ENCODE measurements around the gene SPATS2L.

SPATS2L gene

DNA sequence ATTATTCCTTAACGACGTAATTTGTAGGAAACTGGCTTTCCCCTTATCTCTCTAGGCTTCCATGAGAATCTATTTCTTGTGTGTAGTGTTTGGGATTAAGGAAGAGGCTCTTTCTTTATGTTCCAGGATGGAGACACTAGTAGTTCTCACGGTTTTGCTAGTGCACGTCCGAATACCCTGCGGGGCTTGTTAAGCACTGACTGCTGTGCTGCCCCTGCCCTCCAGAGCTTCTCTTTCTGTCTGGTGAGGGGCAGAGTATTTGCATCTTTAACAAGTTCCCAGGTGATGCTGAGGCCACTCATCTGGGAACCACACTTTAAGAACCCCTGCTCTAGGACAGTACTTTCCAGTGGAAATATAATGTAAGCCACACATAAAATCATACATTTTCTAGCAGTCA, 76.4 kb downstream of the SPATS2L start:
- no peak overlapping the region for H3K4me3 ChIP-seq (ENCODE audit: low read depth, low read length)

DNA sequence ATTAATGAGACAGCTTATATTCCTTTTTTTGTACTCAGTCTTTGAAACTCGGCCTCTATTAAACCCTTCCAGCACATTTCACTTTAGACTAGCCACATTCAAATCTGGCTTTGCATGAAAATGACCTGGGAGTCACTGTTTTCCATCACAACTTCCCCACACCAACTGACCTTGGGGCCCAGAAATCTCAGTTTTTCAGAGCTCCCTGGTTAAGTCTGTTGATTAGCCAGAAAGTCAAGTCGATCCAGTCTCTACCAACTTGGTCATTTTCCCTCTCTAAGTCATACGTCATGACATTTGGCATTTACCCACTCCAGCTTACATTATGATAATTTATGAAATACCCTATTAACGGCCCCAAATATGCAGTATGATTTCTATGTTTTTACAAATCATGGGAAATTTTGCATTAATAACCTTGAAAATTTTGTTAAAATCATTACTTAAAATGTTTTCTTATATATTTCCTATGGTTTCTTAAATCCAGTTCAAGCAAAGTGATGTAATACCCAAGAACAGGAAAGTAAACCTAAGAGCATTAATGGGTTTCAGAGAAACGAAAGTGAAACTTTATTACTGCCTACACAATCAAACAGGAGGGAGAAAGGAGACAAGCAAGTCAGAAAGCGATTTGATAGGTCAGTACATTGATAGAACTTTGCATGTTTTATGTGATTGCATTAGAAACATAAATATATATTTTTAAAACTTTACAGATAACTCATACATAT, 77.1 kb downstream of the SPATS2L start:
- H3K4me3 ChIP-seq (ENCODE audit: low read depth, low read length), result no peak overlapping the region
- CTCF ChIA-PET, result interaction anchor here (1.2 kb wide), 1 partner anchor 98 kb away, joined by 3 read pairs; no protein-coding TSS in a partner anchor
- TF ChIP-seq, protein P1, sequence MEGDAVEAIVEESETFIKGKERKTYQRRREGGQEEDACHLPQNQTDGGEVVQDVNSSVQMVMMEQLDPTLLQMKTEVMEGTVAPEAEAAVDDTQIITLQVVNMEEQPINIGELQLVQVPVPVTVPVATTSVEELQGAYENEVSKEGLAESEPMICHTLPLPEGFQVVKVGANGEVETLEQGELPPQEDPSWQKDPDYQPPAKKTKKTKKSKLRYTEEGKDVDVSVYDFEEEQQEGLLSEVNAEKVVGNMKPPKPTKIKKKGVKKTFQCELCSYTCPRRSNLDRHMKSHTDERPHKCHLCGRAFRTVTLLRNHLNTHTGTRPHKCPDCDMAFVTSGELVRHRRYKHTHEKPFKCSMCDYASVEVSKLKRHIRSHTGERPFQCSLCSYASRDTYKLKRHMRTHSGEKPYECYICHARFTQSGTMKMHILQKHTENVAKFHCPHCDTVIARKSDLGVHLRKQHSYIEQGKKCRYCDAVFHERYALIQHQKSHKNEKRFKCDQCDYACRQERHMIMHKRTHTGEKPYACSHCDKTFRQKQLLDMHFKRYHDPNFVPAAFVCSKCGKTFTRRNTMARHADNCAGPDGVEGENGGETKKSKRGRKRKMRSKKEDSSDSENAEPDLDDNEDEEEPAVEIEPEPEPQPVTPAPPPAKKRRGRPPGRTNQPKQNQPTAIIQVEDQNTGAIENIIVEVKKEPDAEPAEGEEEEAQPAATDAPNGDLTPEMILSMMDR (IDR thresholded peaks at IDR 0.05; ENCODE audit: insufficient read depth, low read length, missing control alignments), result no peak
- DNase-seq (ENCODE audit: low read depth, low spot score), result no peak
- POLR2A ChIA-PET, result no interaction called here

More for the DNA sequence above, 76.4 kb downstream of the SPATS2L start:
- DNase-seq (ENCODE audit: low read depth, low spot score), result no peak
- CTCF ChIA-PET, result interaction anchor here (1.2 kb wide), 1 partner anchor 99 kb away, joined by 3 read pairs; no protein-coding TSS in a partner anchor
- TF ChIP-seq, protein P1 (IDR thresholded peaks at IDR 0.05; ENCODE audit: insufficient read depth, low read length, missing control alignments), result no peak
- POLR2A ChIA-PET, result no interaction called here

DNA sequence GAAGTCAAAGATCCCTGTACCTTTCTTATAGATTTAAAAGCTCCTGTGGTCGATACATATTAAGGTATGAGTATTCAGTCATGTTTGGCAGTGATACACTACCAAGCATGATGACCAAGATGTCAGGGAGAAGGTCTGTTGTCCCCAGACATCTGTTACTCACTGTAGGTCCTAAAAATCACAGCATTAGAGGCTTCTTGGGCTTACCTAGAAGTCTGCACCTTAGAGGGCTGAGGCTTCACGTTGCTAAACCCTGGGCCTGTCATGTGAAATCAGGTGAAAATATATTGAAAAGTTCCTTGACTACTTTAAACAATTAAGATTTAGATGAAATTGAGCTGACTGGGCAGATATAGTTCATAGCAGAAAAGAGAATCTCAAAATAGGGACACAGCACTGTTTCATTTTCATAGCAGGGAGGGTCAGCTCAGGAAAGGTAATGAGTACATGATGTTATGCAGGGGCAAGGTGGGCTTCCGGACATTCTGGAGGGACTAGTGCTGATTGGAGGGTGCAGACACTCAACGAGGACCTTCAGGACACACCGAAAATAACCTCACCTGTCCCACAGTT, 78.7 kb downstream of the SPATS2L start:
- ChIA-PET POLR2A (no interaction called here), CTCF (interaction anchor here (0.7 to 1.5 kb wide), 3 partner anchors 11 to 20 kb away, joined by 3 read pairs; no protein-coding TSS in a partner anchor)
- no peak overlapping the region for H3K4me3 ChIP-seq (ENCODE audit: low read depth, low read length)
- TF ChIP-seq, protein P1 (IDR thresholded peaks at IDR 0.05; ENCODE audit: insufficient read depth, low read length, missing control alignments), result no peak
- no peak for DNase-seq (ENCODE audit: low read depth, low spot score)

DNA sequence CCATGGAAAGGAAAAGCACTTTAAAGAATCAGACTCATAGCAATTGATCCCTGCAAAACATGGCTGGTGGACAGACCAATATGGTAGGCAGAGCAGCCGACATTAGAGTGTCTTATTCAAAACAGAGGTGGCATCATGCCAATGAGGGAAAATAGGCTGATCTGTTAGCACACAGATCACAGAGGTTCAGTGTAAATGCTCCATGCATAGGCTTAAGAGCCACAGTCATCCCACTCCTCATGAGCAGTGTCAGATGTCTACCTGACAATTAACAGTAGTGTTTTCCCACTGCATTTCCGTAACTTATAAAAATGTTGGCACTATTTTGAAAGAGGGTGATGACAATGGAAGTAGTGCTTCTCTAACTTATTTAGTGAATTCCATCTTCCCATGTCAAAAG, 86.7 kb downstream of the SPATS2L start:
- no peak overlapping the region for H3K4me3 ChIP-seq (ENCODE audit: low read depth, low read length)
- TF ChIP-seq, protein P1 (IDR thresholded peaks at IDR 0.05; ENCODE audit: insufficient read depth, low read length, missing control alignments), result no peak
- no peak for DNase-seq (ENCODE audit: low read depth, low spot score)
- ChIA-PET POLR2A (no interaction called here), CTCF (interaction anchor here (1.1 to 1.5 kb wide), 2 partner anchors 15 to 420 kb away, joined by 3 to 4 read pairs; no protein-coding TSS in a partner anchor)

DNA sequence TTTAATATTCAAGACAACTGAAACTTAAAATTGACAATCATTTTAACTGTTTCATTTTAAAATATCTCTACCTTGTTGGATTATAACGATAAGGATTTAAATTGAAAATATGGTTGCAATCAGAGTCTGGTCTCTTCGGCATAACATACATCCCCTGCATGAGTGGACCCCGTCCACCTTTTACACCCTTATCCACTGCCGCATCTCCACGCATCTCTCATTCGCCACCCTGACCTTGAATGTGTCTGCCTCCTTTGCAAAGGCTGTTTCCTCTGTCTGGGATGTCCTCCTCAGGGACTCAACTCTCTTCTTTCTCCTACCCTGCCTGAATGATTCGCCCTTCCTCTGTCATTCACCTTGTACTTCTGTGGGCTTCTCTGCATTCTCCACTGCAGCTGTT, 87.6 kb downstream of the SPATS2L start:
- CTCF ChIA-PET, result interaction anchor here (1.1 kb wide), 1 partner anchor 14 kb away, joined by 3 read pairs; no protein-coding TSS in a partner anchor
- POLR2A ChIA-PET, result no interaction called here
- no peak overlapping the region for H3K4me3 ChIP-seq (ENCODE audit: low read depth, low read length)
- TF ChIP-seq, protein P1 (IDR thresholded peaks at IDR 0.05; ENCODE audit: insufficient read depth, low read length, missing control alignments), result no peak
- no peak for DNase-seq (ENCODE audit: low read depth, low spot score)

DNA sequence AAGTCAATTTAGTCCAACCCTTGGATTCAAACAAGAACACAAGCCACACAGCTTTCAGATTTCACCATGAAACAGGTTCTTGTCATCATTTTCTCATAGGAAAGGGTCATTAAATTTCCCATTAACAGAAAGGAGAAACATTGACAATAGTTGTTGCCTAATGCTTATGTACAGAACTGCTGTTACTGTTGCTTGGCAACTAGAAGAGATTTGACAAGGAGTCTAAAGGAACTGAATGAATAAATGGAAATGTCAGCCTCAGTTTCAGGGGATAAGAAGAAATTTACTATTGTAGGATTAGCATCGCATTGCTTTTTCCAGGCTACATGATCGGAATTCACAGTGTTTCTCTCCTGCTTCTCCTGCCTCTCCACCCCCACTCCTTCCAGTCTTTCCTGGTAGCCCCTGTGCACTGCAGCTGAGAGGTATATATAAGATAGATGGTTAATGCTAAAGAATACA, 90.3 kb downstream of the SPATS2L start:
- ChIA-PET POLR2A (no interaction called here), CTCF (interaction anchor here (1.2 kb wide), 1 partner anchor 89 kb away, joined by 3 read pairs; no protein-coding TSS in a partner anchor)
- TF ChIP-seq, protein P1 (IDR thresholded peaks at IDR 0.05; ENCODE audit: insufficient read depth, low read length, missing control alignments), result no peak
- no peak overlapping the region for H3K4me3 ChIP-seq (ENCODE audit: low read depth, low read length)
- DNase-seq (ENCODE audit: low read depth, low spot score), result no peak
